Glutamatergic neuron (in vitro differentiated cells): ENCODE measurements around the gene XYLT1. TPM values are rescaled to one million over a fixed set of nuclear protein-coding genes. Genes with fewer than 3 reads are reported as not detected.
A peak's percentile ranks its signal among the peaks of the same experiment; 100 is the strongest.

ENCODE experiments used
- DNase-seq: peaks from one replicate; pipeline ENCODE4 v3.0.0; 2022
- H3K27ac Mint-ChIP-seq: one replicate; pipeline ENCODE4 v1.8.0; 2020; ENCODE audit warnings: mild to moderate bottlenecking, mixed read lengths, inconsistent platforms; ENCODE audit not compliant: unreplicated experiment
- H3K27me3 Mint-ChIP-seq: one replicate; pipeline ENCODE4 v1.8.0; 2020; ENCODE audit warnings: mild to moderate bottlenecking, moderate library complexity, mixed read lengths, inconsistent platforms; ENCODE audit not compliant: unreplicated experiment
- H3K36me3 Mint-ChIP-seq: one replicate; pipeline ENCODE4 v1.8.0; 2020; ENCODE audit warnings: mild to moderate bottlenecking, mixed read lengths, inconsistent platforms; ENCODE audit not compliant: unreplicated experiment
- H3K4me1 Mint-ChIP-seq: one replicate; pipeline ENCODE4 v1.8.0; 2020; ENCODE audit warnings: mild to moderate bottlenecking, low read depth, mixed read lengths, inconsistent platforms; ENCODE audit not compliant: unreplicated experiment
- H3K4me3 Mint-ChIP-seq: one replicate; pipeline ENCODE4 v1.8.0; 2020; ENCODE audit warnings: mild to moderate bottlenecking, mixed read lengths, inconsistent platforms; ENCODE audit not compliant: unreplicated experiment
- H3K9me3 Mint-ChIP-seq: one replicate; pipeline ENCODE4 v1.8.0; 2020; ENCODE audit warnings: mild to moderate bottlenecking, moderate library complexity, mixed read lengths, inconsistent platforms; ENCODE audit not compliant: unreplicated experiment
- CTCF ChIP-seq: fragments of 200-600 bp; sonication (generic); IDR thresholded peaks from one replicate; pipeline ENCODE4 v1.5.0; 2021; ENCODE audit not compliant: partially characterized antibody, unreplicated experiment
- total RNA-seq: library from RNA; stranded (reverse); fragmentation: NEBNext Ultra II Directional; extraction: Animal tissue kit (Norgen Biotek cat#: 25700); gene quantifications from one replicate; pipeline ENCODE4 v1.2.1, GENCODE V29; 2021; ENCODE audit not compliant: unreplicated experiment

The XYLT1 gene
- total RNA-seq, 1 donor from 2014 or later, result 18.4 TPM

GRCh38 chr16:17423221-17423620, 47.5 kb downstream of the XYLT1 start:
- H3K9me3 Mint-ChIP-seq, result peaks cover 3% of the 10 kb centered on the region
- peaks cover 2% of the 10 kb centered on the region for H3K27me3 Mint-ChIP-seq
- peaks cover 5% of the 10 kb centered on the region for H3K36me3 Mint-ChIP-seq
- TF ChIP-seq CTCF, result no peak
- no peak for DNase-seq
- H3K4me3 Mint-ChIP-seq, result no peak overlapping the region
- H3K4me1 Mint-ChIP-seq, result peaks cover 3% of the 10 kb centered on the region
- H3K27ac Mint-ChIP-seq, result peak overlapping the region; percentile 20

DNA sequence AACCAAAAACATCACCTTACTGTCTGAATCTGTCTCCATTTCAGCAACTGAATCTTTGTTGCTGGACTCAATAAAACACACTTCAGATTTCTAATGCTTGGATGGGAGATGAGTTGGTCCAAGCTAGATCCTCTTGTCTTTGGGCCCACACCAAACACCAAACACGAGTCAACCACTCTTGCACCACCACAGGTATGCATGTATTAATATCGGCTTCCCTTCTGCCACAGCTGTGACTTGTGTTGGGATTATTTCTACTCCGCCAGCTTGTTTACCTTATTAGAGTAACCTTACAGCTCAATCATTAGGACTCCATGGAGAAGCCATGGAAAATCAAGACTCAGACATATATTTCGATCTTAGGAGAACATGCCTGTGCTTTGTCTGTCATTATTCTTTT, 49.9 kb downstream of the XYLT1 start:
- no peak for TF ChIP-seq CTCF
- Mint-ChIP-seq H3K27me3 (no peaks in the 10 kb centered on the region), H3K4me1 (peaks cover 7% of the 10 kb centered on the region), H3K4me3 (no peak overlapping the region), H3K9me3 (peaks cover 3% of the 10 kb centered on the region), H3K27ac (no peak overlapping the region), H3K36me3 (peaks cover 3% of the 10 kb centered on the region)
- no peak for DNase-seq

GRCh38 chr16:17419266-17419665, 51.5 kb downstream of the XYLT1 start:
- no peaks in the 10 kb centered on the region for H3K27me3 Mint-ChIP-seq
- no peak for DNase-seq
- no peak overlapping the region for H3K4me3 Mint-ChIP-seq
- H3K9me3 Mint-ChIP-seq, result peaks cover 2% of the 10 kb centered on the region
- H3K4me1 Mint-ChIP-seq, result peaks cover 7% of the 10 kb centered on the region
- no peaks in the 10 kb centered on the region for H3K36me3 Mint-ChIP-seq
- no peak overlapping the region for H3K27ac Mint-ChIP-seq
- TF ChIP-seq CTCF, result no peak

- Mint-ChIP-seq H3K4me1 (peaks cover 4% of the 10 kb centered on the region), H3K4me3 (no peak overlapping the region), H3K36me3 (no peaks in the 10 kb centered on the region), H3K9me3 (peaks cover 2% of the 10 kb centered on the region), H3K27ac (no peak overlapping the region), H3K27me3 (no peaks in the 10 kb centered on the region)
- TF ChIP-seq CTCF, result no peak
- DNase-seq, result no peak
These were observed 53.0 kb downstream of the XYLT1 start for GRCh38 chr16:17417740-17418139.

DNA sequence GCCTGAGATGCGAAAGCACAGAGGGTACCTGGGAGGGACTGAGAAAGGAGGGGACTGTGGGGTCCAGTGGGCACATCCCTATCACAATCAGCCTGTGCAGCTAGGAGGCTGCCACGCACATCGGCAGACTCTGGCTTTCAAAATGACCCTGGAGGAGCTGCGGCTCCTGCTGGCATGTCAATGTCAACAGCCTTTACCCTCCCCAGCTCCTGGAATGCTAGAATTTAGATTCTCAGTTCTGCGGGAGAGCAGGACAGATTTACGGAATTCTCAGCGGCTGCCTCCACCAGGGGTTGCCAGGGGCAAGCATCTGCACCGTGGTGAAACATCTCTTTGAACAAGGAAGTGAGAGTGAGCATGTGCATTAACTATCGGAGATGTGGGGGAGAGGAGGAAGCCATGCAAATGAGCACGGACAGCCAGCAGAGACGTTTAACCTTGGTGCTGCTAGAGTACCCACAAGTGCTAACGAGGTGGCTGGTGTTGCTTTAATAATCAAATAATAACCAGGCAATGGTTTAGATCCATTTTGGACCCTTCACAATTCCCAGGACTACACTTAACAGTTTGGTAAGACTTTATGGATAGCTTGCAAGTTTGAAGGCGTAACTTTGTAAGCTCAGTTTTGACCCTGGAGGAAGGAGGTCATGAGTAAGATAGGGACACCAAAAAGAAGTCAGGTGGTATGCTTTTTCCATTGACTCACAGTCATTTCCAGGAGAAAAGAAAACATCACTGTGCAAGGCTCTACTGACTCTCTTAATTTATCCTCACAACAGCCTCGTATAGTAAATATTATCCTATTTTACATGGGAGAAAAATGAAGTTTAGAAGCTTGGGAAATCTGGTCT, 54.1 kb downstream of the XYLT1 start:
- H3K9me3 Mint-ChIP-seq, result peaks cover 2% of the 10 kb centered on the region
- no peaks in the 10 kb centered on the region for H3K27me3 Mint-ChIP-seq
- no peak for DNase-seq
- TF ChIP-seq CTCF, result no peak
- no peaks in the 10 kb centered on the region for H3K36me3 Mint-ChIP-seq
- H3K4me1 Mint-ChIP-seq, result peaks cover 4% of the 10 kb centered on the region
- H3K27ac Mint-ChIP-seq, result no peak overlapping the region
- no peak overlapping the region for H3K4me3 Mint-ChIP-seq
